HG03039 (cell line): ENCODE measurements around the gene ELOVL6.
A peak's percentile ranks its signal among the peaks of the same experiment; 100 is the strongest.

ENCODE experiments used
- ATAC-seq: cut with Tn5 transposase; IDR thresholded peaks from one replicate; pipeline ENCODE4 v1.9.1; 2021; ENCODE audit warnings: mild to moderate bottlenecking, moderate library complexity; ENCODE audit not compliant: unreplicated experiment

The ELOVL6 gene

DNA sequence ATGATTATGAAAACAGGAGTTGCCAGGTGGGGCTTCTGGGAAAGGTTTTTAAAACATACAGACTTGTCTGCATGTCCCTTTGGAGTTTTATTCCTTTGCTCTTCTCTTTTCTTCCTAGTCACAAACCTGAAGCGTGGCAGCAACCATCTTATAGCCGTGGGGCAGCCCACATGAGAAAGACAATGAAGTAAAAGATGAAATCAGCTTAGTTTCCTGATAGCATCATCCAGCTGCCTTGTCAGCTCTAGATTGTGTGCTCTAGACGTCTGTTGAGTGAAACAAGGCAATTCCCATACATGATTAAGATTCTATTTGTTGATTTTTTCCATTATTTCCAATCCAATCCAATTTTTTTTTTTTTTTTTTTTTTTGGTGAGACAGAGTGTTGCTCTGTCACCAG lies 68.9 kb downstream of the ELOVL6 start:
- ATAC-seq, result no peak

DNA sequence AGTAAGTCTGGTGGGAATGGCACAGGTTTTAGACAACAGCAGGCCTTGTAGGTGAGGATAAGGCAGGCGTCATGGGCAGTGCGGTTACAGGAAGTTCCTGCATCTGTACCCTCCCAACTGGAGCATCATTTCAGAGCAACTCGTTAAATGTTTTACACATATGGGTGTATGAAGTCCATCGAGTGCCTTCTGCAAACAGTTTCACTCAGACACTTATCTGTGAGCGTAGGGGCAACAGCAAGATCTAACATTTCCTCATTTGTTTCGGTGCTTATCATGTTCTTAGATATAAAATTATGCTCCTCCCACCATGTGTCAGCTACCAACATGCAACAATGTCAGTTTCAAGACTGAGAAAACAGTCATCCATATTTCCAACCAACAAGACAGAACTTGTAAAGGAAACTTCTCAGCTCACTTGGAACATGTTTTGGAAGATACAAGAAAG lies 69.9 kb downstream of the ELOVL6 start:
- no peak for ATAC-seq

GRCh38 chr4:110128029-110128428 lies 70.4 kb downstream of the ELOVL6 start:
- no peak for ATAC-seq

DNA sequence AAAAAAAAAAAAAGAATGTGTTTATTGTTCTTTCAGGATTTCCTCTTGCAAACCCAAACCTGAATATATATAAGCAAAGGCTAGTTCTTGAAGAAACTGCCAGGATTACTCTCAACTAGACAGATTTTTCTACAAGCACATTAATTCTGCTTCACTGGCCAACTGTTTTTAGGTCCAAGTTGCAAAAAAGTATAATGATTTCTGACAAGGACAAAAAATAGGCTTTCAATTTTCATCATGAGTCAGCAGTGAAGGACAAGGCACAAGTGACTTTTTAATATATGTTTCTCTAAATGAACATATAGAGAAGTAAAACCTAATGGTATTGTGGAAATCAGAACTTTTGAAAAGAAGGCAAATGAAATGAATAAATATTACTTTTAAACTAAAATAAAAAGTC lies 73.7 kb downstream of the ELOVL6 start:
- ATAC-seq, result peak; percentile 59

DNA sequence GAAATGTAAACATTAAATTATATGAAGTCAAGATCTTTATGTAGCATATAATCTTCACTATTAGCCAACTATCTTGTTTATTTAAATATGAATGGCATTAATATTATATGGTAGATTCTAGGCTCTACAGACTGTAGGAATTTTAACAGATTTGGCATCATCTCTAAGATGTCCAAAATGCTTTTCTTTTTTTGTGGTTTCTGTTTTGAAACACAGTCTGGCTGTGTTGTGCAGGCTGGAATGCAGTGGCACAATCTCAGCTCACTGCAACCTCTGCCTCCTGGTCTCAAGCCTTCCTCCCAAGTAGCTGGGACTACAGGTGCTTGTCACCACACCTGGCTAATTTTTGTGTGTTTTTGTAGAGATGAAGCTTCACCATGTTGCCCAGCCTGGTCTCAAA lies 76.2 kb downstream of the ELOVL6 start:
- ATAC-seq, result no peak

- no peak for ATAC-seq
Measured at GRCh38 chr4:110120506-110120905, 77.9 kb downstream of the ELOVL6 start.

GRCh38 chr4:110119880-110120279 lies 78.5 kb downstream of the ELOVL6 start:
- ATAC-seq, result no peak

DNA sequence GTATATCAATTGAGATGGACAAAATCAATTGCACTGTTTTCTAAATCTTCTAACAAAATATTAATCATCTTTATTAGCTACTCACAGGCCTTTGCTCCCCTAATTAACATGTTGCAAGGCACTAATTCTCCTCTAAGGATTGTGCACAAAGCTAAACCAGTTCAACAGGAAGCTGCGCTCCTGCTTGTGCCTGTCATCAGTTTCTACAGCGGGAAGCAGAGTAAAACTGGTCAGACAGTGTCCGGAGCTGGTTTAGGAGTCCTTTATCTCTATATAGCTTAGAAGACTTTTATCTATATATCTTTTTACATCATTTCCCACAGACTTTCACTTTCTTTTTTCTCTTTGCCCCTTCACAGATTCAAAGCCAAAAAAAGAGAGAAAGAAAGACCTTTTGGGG lies 79.1 kb downstream of the ELOVL6 start:
- no peak for ATAC-seq

GRCh38 chr4:110112056-110112455 lies 86.4 kb downstream of the ELOVL6 start:
- no peak for ATAC-seq

- ATAC-seq, result no peak
Measured at GRCh38 chr4:110109455-110109854, 89.0 kb downstream of the ELOVL6 start.

DNA sequence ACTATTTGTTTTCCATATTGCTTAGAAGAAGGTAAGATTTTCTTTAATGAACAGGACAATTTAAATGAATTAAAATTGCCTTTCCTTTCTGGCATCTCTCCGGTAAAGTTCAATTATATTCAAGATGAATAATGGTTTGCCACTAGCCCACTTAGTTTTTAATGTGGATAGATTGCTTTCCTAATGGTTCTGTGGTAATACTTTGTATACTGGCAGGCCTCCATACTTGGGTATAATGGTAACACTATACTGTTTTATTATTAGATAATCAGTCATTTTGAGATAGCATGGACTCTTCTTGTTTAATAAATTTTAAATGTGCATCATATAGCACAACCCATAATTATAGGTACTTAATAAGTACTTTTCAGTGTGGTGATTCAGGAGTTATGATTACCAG lies 89.5 kb downstream of the ELOVL6 start:
- no peak for ATAC-seq

DNA sequence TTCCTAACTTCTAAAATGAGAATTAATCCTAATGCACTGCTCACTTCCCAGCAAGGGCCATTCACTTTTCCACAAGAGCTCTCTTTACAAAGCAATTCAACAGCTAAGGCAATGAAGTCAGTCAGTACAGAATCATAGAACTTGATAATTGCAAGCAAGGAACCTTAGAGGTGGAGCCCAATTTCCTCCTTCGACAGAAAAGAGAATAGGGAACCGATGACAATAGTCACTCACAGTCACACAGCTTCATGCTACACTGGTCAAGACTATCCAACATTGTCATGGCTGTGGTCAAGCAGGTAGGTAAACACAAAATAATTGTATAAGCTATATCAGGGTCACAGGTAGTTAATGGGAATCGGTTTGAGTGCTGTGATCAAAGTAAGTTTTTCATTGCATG lies 90.0 kb downstream of the ELOVL6 start:
- ATAC-seq, result peak; percentile 73

DNA sequence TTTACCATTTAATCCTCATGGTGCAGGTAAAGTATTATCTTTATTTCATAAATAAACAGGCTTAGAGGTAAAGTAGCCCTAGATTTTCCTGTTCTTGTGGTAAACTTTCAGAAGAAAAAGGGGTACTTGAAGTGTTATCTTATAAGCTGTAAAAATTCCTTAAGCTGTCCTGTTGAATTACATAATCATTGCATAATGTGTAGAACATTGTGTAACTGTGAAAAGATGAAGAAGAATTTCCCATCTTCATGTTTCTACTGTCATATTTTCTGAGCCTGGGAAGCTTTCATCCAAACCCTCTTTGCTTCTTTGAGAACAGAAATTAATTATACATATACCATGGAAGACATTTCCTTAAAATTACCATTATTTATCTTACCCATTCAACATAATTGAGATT lies 90.5 kb downstream of the ELOVL6 start:
- no peak for ATAC-seq

DNA sequence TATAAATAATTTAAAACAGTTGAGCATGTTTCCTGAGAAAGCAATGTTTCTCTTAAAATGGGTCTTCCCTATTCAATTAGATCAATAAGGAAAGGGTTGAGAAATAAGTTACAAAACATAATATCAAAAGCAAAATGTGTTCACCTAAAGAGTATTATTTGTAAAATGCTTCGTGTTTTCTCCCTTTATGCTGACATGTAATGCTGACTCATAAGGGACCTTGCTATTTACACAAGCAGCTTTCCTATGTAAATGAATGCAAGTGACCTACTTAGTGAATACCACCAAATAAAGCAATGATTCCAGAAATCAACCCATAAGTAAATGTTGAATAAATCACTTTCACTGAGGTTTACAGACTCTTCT lies 91.5 kb downstream of the ELOVL6 start:
- peak; percentile 74 for ATAC-seq

GRCh38 chr4:110104661-110105060 lies 93.8 kb downstream of the ELOVL6 start:
- ATAC-seq, result no peak

GRCh38 chr4:110099638-110100037 lies 98.8 kb downstream of the ELOVL6 start:
- no peak for ATAC-seq

DNA sequence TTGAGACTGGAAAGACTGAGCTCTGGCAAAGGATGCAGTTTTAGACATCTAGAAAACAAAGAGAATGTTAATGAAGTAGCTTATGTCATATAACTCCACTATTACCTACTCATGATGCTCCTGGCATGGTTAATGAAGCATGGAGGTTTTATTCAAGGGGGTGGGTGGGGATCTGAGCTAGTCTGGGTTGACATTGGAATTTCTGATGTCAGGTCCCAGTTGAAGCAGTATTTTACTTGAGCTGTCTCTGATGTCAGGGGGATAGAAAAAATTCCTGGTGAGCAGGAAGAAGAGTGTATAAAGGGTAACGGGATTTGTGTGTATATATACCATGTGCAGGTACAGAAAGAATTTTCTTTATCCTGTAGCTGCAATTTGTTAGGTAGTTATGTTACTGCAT lies 102.0 kb downstream of the ELOVL6 start:
- ATAC-seq, result no peak

GRCh38 chr4:110092646-110093045 lies 105.8 kb downstream of the ELOVL6 start:
- ATAC-seq, result no peak

DNA sequence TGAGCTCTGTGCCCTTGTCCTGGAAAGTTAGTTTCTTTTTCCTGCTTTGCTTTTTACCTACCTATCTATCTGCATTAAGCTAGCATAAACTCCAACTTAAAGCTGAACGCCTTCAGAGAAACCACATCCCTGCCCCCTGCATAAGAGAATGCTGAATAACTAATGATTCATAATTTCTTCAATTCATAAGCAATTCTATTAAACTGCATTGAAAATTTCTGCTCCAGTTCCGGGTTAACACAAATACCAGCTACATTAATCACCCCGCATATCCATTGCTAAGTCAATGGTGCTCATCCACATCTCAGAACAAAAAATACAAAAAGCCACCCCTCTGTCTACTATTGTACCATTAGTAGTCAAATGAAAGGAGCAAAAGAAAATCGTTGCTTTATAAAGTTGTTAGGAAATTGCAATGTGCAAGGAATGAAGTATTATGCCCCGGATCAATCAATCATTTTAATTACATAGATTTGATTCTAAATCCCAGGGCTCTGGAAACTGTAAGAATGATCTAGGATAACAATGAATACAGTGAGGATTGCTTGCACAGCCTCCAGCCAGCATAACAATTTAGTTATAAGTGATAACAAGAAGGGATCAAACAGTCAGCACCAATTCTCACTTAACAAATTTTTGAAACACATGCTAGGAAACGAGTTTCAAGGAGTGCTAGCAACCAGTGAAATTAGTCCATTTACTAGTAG lies 106.8 kb downstream of the ELOVL6 start:
- no peak for ATAC-seq

- peak; percentile 67 for ATAC-seq
Measured at GRCh38 chr4:110088670-110089069, 109.7 kb downstream of the ELOVL6 start.

DNA sequence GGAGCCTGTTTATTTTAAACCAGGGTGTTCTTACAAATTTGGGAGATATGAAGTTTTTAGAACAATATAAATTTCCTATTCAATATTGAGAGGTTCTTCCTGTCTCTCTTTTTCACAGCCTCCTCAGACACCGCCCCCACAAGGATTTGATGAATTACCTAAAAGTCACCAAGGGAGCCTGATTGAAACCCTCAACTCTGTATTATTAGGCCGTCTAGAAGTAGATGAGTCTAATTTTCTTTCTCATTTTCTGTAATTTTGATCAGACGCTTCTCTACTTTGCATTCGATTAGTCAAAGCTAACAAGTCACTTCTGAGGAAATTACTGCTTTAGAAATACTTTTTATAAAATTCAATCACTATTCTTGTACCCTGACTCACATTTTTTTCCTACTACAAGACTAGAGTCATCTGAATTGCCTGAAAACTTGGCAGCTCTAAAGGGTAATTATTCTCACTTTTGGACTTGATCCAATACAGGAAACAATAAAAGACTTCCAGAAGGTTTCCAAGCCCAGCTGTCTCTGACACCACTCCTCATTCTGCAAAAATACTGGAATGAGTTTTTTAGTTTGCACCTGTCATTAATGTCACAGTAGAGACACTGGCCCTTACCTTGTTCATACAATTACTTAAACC lies 111.2 kb downstream of the ELOVL6 start:
- ATAC-seq, result no peak

- ATAC-seq, result no peak
Measured at GRCh38 chr4:110085131-110085530, 113.3 kb downstream of the ELOVL6 start.

GRCh38 chr4:110084154-110084553 lies 114.3 kb downstream of the ELOVL6 start:
- no peak for ATAC-seq
